HL-60 (cell line): ENCODE results near the gene L1CAM.

ENCODE experiments used
- CTCF ChIP-seq: IDR thresholded peaks from one replicate; pipeline ENCODE4 v1.5.1; 2011; ENCODE audit warnings: low read length, control low read depth, inconsistent platforms; ENCODE audit not compliant: insufficient read depth
- GABPA ChIP-seq: IDR thresholded peaks from 2 replicates; pipeline ENCODE4 v1.6.1; 2012; ENCODE audit warnings: low read depth
- POLR2AphosphoS5 ChIP-seq: IDR thresholded peaks from 2 replicates; pipeline ENCODE4 v1.6.1; 2012; ENCODE audit warnings: low read depth
- REST ChIP-seq: IDR thresholded peaks from 2 replicates; pipeline ENCODE4 v1.6.1; 2012; ENCODE audit warnings: low read depth; ENCODE audit not compliant: insufficient replicate concordance
- SPI1 ChIP-seq: IDR thresholded peaks from 2 replicates; pipeline ENCODE4 v1.6.1; 2012; ENCODE audit warnings: low read depth, mild to moderate bottlenecking, borderline replicate concordance

- TF ChIP-seq CTCF: no peak
- peak; percentile 61 for TF ChIP-seq GABPA
- TF ChIP-seq REST: peak; percentile 50
- peak; percentile 99 for TF ChIP-seq POLR2AphosphoS5
- TF ChIP-seq SPI1: peak; percentile 73; the same call in 1 of the 2 replicates
These were observed 41.1 kb upstream of the L1CAM start for GRCh38 chrX:153926858-153927671.
